RPMI8226 (cell line): ENCODE measurements around the gene CASKIN1.
"Not testable (repeated sequence)": the region's sequence is repeated elsewhere in the genome, so short reads cannot be mapped to it uniquely, and the experiment has no call there.

Experiments used
- DNase-seq: peaks from one replicate; pipeline ENCODE4 v3.0.0-alpha.2; 2015

Gene CASKIN1

DNA sequence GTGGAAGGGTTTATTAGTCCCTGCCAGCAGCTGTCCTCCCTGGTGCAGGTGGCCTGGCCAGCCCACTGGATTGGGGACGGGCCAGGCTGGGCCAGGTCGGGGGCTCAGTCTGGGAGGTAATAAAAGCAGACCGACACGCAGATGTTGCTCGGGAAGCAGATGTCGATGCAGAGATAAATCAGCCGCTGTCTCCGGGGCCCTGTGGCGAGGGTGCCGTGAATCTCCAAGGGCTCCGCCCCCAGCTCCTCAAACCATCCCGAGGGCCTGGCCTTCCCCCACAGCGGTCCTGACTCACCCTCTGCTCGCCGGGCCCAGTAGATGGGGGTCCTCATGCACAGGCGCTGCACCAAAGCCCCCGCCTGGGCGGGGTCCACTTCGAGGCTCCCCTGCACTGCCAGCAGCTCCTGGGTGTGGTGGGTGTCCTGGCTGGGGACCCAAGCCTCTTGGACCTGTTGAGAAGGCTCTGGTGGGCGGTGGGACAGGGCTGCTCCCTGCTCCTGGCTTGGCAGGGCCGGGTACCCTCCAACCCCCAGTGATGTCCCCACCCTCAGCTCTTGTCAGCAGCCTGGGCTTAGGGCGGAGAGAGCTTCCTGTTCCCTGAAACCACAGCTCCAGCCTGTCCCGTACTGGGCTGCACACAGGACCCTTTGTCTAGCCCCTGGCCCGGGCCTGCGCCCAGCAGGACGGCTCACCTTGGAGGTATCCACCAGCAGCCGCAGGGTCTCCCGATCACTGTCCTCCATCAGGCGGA, 13.0 kb upstream of the CASKIN1 start:
- no peak for DNase-seq

DNA sequence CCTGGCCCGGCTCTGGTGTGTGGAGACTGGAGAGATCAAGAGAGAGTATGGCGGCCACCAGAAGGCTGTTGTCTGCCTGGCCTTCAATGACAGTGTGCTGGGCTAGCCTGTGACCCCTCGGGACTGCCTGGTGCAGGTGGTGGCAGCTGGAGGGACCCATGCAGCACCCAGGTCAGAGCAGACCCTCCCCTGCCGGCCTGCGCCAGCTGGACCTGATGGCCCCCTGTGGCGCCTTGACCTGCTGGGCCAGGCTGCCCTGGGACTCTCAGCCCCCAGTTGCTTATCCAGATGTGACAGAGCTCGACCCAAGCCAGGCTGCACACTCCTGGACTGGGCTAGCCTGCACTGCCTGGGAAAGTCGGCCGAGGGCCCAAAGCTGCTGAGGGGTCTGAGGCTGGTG, 12.4 kb upstream of the CASKIN1 start:
- no peak for DNase-seq

DNA sequence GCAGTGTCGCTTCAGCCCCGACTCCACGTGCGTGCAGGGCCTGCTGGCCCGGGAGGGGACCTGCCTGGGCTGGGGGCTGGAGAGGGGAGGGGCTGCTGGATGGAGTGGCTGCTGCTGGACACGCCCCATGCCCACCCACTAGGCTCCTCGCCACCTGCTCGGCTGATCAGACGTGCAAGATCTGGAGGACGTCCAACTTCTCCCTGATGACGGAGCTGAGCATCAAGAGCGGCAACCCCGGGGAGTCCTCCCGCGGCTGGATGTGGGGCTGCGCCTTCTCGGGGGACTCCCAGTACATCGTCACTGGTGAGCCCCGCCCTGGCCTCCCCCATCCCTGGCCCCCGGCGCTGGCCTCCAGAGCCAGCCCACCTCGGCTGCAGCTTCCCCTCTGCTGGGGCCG, 11.9 kb upstream of the CASKIN1 start:
- DNase-seq, result no peak

DNA sequence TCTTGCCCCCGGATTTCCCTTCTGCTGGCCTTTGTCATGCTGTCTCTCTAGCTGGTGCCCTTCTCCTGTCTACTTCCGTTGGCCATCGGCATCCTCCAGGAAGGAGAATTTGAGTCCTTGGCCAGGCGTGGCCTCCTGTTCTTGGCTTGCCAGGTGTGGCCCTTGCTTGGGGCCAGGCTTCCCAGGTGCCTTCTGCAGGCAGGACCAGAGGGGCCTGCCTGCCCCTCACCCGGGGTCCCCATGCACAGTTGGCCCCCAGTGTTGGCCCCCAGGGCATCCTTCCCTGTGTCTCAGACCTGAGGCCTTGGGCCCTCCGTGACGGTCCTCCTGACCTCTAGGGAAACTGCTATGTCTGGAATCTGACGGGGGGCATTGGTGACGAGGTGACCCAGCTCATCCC, 11.5 kb upstream of the CASKIN1 start:
- no peak for DNase-seq

DNA sequence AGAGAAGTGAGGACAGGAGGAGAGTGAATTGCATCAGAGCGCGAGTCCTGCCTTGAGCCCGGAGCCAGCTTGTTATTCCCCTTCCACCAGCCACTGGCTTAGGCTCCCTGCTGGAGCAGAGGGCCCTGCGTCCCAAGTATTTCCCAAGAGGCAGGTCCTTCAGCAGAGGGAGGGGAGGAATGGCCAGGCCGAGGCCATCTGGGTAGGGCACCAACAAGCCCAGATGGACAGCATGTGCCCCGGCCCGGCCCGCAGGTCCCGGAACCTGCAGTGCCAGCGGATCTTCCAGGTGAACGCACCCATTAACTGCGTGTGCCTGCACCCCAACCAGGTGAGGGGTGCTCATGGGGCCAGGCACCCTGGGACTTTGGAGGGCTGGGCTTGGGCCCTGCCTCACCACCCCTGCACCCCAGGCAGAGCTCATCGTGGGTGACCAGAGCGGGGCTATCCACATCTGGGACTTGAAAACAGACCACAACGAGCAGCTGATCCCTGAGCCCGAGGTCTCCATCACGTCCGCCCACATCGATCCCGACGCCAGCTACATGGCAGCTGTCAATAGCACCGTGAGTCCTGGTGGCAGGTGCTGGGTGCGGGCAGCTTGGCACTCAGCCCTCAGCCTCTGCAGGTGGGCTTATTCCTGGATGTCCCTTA, 10.5 kb upstream of the CASKIN1 start:
- no peak for DNase-seq

DNA sequence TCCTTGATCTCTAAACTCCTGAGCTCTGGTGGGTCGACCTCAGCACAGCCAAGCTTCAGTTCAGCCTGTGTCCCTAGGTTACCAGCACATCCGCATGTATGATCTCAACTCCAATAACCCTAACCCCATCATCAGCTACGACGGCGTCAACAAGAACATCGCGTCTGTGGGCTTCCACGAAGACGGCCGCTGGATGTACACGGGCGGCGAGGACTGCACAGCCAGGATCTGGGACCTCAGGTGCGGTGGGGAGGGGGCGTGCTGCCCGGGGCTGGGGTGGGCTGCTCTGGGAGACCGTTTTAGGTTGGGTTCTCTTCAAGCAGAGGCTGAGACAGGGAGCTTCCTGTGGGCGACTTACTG, 10.0 kb upstream of the CASKIN1 start:
- DNase-seq, result no peak

DNA sequence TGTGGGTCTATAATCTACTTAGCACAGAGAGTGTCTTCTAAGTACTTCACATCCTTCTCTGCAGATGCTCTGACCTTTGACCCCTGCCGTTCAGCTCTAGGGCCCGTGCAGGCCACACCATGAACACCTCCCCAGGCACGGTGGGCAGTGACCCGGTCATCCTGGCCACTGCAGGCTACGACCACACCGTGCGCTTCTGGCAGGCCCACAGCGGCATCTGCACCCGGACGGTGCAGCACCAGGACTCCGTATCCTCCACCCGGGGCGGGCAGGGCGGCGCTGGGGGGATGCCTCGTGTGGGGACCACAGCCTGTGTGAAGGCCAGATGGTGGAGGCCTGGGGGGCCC, 9.5 kb upstream of the CASKIN1 start:
- no peak for DNase-seq

DNA sequence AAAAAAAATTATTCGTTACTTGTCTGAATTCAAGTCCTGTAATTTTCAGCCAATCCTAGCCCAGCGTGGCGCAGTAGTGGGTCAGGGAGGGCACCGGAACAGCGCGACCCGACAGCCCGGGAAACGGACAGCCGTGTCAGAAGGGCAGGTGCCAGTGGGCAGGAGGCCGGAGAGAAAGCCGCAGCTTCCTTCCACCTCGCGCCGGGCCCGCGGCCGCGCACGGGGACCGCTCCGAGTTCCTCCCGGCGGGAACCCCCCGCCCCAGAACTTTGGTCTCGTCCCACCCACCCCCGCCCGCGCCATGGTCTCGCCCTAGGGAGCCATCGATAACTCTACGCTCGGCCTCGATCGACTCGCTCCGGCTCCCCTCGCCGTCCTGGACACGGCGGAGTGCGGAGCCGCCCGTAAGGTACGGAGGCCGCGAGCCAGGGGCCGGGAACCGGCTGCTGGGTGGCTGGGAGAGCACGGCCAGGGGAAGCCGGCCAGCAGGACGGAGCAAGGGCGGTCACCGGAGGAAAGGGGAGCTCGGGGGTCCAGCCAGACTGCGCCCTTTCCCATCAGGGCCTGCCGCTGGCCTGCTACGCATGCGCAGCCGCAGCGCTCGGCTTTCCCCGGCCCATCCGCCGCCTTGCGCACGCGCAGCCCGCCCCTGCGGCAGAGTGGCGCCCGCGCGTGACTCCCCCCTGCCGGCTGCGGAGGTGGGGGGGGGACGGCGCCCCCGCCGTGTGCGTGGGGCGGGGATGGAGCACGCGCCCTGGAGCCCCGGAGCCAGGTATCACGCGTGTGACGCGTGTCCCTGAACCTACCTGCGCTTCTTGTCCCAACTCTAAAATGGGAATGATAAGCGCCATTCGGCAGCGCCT, 8.9 kb upstream of the CASKIN1 start, which contains the start of gene MLST8:
TSS of gene MLST8 (plus strand) at position 351 of the 863 bp plus-strand sequence. CDS start 632 bp downstream, outside the sequence.
- peak; percentile 94 for DNase-seq

DNA sequence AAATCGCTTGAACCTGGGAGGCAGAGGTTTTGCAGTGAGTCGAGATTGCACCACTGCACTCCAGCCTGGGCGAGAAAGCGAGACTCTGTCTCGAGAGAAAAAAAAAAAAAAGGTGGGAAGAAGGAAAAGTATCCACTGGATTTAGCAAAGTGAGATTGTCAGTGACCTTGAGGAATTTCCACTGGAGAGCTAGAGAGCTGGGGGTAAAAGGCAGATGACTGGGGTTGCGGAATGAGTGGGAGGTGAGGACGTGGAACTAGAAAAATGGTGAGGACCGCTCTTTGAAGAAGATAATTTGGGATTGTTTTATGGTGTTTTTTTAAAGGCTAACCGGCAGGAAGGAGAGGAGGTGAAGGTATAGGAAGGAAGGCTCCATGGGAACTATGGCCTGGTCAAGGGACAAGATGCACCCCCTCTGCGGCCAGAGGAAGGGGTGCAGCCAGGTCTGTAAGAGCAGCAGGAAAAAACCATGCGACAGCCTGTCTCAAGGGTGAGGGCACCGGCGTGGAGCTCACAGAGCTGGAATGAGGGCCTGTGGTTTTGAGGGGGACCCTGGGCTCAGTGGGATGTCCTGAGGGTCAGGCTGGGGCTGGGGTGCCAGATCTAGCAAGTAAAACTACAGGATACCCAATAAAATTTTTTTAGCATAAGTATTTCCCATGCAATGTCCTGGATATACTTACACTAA, 8.2 kb upstream of the CASKIN1 start:
- peak; percentile 34 for DNase-seq

DNA sequence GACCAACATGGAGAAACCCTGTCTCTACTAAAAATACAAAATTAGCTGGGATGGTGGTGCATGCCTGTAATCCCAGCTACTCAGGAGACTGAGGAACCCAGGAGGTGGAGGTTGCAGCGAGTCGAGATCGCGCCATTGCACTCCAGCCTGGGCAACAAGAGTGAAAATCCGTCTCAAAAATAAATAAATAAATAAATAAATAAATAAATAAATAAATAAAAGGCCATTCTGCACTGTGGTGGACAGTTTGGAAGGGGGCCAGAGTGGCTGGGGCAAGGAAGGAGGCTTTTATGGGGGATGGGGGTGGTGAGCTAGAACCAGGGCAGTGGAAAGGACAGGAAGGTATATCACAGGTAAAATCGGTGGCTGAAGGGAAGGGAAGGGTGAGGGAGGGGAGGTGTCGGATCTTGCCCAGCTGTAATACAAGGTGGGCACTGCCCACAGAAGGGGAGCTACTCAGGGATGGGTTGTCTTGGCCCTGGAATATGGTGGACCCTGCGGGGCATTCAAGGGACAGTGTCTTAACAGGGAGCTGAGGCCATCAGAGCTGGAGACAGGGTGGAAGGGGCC, 6.8 kb upstream of the CASKIN1 start:
- not testable (repeated sequence) for DNase-seq

DNA sequence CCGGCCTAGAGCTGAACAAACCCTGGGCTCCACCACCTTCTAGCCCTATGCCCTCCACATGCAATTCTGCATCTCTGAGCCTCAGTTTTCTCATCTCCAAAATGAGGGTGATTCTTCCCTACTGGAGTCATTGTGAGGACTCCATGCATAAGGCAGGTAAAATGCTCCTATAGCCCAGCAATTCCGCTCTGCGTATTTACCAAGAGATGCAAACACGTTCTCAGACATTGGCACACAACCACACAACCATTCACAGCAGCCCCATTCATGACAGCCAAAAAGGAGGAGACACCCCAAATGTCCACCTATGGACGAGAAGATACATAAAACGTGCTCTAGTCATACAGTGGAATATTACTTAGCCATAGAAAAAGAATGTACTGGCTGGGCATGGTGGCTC, 3.9 kb upstream of the CASKIN1 start:
- DNase-seq, result no peak

DNA sequence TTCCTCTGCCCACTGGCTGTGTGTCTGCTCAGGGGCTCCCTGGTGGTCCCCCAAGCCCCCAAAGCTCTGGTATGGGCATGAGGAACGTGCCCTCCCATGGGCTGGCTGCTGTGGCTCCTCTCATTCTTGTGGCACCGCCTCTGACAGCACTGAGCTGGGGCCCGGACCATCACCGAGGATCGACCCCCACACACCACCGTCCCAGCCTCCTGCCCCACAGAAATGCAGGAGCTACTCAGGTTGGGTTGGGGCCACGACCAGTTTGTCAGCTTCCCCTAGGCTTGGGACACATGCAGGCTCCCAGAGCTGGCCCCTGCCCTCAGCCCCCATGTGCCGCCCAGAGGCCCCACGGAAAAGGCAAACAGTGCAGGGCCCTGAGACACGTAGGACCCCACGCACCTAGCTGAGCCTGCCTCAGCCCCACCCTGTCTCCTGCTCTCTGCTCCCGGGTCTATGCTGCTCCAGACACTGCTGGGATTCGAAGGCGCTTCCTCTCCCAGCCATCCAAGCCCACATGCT, 3.3 kb upstream of the CASKIN1 start:
- DNase-seq, result no peak

DNA sequence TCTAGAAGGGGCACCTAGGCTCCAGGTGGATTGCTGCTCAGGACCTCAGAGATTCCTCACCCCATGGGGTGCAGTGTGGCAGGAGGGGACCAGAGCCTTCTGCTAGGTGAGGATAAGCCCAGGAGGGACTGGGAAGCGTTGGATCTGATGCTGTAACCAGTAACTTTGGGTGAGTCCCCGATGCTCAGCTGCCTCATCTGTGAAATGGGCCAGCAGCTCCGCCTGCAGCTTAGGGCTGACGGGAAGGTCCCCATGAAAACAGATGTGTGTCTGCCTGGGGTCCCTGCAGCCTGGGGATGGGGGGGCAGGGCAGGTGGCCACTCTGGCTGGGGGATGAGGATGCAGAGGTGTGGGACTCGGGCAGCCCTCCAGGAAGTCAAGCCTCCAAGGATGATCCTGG, 2.7 kb upstream of the CASKIN1 start:
- DNase-seq, result no peak

DNA sequence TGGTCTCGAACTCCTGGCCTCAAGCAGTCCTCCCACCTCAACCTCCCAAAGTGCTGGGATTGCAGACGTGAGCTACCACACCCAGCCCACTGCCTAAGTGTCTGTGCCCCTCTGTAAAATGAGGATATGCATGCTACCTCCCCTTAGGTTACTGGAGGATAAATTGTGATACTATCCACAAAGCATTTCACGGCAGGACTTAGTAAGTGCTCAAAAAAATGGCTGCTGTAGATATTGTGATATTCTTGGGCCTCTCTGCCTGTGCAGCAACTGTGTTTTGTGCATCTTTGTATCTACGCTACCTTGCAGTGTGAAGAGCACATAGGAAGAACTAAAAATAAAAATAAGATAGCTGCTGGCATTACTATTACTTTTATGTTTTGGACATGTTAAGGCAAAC, 1.9 kb upstream of the CASKIN1 start:
- DNase-seq, result no peak

DNA sequence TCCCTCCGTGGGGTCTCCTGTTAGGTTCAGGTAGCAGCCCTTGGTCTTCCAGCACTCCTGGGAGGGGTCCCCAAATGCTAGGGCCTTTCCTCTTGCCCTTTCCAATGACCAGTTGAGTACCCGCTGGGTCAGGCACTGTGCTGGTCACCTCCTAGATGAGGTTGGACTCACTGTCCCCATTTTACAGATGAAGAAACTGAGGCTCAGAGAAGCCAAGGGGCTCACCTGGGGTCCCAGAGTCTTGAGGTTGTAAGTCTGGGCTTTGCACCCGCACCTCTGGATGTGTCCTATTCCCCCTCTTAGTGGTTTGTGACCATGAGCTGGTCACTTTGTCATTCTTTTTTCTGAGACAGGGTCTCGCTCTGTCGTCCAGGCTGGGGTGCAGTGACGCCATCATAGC, 1.4 kb upstream of the CASKIN1 start:
- DNase-seq, result no peak

DNA sequence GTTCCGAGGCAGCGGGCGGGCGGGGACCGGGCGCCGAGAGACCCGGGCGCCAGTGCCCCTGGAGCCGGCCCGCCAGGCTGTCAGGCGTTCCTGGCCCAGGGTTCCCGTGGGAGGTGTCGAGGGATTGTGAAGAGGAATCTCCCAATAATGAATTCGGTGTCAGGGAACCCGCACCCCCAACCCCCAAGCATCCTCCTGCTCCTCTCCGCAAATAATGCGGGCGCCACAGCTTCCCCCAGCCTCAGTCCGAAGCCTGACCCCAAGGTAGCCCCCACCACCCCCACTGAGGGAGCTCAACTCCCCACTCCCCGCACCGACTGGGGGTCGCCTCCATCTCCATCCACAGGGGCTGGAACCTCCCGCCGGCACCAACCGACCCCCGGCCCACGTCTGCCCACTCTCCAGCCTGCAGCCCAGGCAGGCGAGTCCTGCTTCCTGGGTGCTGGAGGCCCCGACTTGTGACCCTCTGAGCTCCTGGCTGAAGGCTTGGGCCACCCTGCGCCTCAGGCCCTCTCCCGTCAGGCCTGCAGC, 641 bp upstream of the CASKIN1 start:
- no peak for DNase-seq

DNA sequence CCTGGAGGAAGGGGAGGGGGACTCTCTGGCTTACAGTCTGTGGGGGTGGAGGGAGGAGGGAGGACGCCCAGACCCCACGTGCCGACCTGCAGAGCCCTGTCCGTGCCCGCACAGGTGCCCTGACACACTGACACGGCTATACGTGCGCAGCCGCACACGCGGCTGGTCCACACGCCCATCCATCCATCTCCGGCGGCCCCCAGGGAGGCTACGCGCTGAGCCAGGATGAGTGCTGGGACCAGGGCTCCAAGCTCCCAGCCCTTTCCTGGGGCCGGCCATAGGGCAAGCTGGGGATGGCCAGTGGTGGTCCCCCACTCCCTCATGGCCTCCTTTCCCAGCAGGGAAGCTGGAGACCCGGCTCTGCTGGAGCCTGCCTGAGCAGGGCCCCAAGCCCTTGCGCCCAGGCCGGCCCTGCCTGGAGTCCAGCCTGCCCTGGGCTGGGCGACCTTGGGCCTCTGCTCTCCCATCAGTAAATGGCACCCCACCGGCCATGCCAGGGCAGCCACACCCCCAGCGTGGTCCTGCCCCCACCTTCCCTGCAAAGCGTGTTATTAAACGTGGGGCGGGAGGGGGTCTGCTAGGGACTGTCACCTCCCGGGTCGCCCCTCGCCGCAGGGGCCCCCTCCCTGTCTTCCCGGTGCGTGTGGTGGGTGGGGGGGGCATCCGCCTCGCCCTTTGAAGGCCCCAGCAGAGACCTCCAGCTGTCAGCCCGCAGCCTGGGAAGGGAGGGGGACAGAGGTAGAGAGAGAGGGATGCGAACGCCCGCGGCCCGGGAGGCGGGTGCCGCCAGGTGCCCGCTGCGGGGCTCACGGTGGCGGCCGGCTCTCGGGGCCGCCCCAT, 863 bp downstream of the CASKIN1 start:
- DNase-seq, result peak; percentile 21

DNA sequence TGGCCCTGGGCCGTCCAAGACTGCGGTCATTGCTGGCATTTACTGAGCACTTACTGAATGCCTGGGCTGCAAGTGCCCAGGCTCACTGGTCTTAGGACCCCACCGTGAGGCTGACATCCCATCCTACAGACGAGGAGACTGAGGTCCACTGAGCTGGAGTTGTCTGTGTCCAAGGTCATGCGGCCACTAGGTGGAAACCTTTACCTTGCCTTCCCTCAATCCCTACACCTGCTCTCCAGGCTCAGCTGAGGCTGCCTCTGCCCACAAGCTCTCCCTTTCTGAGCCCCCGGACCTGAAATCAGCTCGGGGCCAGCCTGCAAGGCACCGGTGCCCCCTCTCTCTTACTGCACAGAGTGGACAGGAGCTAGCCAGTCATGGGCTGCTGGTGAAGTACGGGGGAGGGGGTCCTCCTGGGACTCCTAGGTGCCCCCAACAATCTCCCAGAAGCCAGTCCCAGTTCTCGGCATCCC, 1.5 kb downstream of the CASKIN1 start:
- peak; percentile 88 for DNase-seq

DNA sequence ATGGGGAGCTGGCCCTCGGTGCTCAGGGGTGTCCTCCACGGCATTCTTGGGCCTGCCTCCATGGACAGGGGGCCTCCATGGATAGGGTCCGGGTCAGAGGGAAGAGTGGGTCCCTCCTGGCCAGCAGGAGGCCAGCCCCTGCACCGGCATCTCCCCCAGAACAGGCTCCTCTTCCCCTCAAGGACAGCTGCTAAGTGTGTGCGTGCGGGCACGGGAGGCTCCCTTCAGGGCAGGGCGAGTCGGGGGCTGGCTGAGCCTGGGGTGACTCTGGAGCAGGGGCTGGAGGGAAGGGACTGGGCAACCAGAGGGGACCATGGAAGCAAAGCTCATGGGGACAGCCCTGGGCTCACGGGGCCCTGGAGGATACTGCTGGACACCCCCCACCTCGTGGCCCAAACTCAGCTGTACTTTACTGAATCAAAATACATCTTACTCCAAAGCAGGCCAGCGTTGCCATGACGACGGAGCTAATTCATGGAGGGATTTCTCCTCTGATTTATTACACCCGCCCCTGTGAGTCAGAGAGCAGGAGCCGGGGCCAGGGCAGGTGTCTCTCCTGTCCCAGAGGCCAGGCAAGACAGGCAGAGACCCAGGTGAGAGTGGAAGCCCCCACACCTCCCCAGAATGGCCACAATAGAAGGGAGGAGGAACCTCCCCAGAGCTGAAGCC, 2.1 kb downstream of the CASKIN1 start:
- DNase-seq, result peak; percentile 63

DNA sequence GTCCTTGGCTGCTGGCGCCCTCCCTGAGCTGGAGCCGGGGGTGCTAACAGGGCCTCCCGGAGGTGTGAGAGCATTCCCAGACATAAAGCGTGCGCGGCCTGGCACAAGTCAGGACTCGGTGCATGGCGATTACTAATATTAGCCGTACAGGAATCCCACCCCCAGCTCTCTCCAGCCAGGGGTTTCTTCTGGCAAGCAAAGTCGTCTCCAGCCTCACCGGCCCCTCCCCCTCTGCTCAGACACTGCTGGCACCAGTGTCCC, 5.0 kb downstream of the CASKIN1 start:
- DNase-seq, result no peak
